HG03103 (cell line): ENCODE results near the gene ZNF438.
"Not testable (repeated sequence)": the region's sequence is repeated elsewhere in the genome, so short reads cannot be mapped to it uniquely, and the experiment has no call there.

Experiments used
- ATAC-seq: cut with Tn5 transposase; IDR thresholded peaks from one replicate; pipeline ENCODE4 v1.9.1; 2021; ENCODE audit warnings: low read depth; ENCODE audit not compliant: unreplicated experiment

The ZNF438 gene, protein sequence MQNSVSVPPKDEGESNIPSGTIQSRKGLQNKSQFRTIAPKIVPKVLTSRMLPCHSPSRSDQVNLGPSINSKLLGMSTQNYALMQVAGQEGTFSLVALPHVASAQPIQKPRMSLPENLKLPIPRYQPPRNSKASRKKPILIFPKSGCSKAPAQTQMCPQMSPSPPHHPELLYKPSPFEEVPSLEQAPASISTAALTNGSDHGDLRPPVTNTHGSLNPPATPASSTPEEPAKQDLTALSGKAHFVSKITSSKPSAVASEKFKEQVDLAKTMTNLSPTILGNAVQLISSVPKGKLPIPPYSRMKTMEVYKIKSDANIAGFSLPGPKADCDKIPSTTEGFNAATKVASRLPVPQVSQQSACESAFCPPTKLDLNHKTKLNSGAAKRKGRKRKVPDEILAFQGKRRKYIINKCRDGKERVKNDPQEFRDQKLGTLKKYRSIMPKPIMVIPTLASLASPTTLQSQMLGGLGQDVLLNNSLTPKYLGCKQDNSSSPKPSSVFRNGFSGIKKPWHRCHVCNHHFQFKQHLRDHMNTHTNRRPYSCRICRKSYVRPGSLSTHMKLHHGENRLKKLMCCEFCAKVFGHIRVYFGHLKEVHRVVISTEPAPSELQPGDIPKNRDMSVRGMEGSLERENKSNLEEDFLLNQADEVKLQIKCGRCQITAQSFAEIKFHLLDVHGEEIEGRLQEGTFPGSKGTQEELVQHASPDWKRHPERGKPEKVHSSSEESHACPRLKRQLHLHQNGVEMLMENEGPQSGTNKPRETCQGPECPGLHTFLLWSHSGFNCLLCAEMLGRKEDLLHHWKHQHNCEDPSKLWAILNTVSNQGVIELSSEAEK

DNA sequence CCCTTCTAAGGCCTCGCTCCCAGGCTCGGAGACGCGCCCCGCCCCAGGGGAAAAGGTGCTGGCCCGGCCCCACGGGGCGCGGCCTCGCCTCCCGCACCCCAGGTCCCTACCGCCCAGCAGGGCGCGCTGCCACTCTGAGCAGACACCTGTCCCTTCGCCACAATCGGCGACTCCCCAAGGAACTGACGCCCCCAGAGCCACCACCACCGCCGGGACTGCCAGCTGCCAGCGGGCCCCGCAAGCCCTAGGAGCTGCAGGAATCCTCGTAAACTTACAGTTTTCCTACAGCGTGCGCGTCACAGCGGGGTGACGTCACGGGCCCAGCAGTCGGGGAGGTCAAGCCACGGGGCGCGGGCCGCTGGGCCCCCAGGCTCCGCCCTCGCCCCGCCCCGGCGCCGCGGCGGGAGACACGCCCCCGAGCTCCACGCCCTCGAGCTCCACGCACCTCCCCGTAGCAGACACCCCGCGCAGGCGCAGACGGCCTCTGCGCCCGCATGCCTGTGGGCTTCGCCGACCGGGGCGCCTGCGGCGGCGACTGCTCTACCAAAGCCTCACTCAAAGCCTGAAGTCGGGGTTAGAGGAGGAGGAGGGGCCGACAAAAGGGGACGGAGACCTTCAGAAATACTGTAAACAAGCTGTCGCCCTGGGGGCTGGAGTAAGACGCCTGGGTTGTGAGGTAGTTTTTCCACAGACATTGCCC lies at the start of gene ZNF438:
TSS of gene ZNF438 (minus strand) at position 308 of the 700 bp plus-strand sequence. CDS start 154,831 bp downstream, outside the sequence.
- peak; percentile 82 for ATAC-seq

- ATAC-seq, result no peak
Measured at GRCh38 chr10:31076610-31076988, 44.9 kb upstream of the ZNF438 start.

DNA sequence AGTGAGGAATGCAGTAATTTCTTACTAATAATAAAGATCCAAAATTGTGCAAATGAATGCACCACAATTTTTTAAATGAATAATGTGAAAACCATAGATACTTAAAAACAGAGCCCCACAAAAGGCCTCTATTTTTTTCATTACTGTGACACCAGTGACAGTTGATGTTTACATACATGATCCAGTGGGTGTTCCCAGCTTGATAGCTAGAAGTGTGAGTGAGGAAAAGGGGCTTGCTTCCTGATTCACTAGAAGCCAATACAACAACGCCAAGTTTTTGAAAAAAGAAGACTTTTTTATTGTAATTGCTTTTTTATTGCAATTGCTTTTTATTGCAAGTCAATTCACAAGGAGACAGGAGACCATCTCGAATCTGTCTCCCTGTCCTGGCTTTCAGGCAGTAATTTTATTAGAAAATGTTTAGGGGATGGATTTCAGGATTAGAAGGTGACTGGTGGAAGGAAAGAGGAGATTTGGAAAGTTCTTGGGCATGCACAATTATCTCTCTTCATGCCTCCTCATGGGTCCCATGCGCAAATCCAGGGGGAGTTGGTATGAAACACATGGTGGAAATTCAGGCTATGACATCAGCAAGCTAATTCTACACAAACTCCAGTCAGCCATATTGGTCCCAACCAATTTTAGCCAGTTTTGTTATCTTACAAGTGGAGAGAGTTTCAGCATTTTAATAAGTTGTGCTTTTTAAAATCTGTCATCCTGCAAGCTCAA lies 44.4 kb upstream of the ZNF438 start:
- ATAC-seq, result no peak

- ATAC-seq, result no peak
Measured at GRCh38 chr10:31075434-31075833, 43.8 kb upstream of the ZNF438 start.

DNA sequence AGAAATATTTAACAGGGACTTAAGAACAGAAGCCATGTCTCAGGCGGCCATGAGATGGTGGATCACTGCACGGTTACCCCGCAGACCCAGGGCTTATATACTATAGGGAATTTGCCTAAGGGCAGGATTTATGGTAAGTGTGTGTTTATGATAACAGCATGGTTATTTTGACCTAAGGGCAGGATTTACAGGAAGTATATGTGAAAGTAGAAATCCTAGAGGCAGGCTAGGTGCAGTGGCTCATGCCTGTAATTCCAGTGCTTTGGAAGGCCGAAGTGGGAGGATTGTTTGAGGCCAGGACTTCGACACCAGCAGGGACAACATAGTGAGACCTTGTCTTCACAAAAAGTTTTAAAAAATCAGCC lies 43.0 kb upstream of the ZNF438 start:
- no peak for ATAC-seq

DNA sequence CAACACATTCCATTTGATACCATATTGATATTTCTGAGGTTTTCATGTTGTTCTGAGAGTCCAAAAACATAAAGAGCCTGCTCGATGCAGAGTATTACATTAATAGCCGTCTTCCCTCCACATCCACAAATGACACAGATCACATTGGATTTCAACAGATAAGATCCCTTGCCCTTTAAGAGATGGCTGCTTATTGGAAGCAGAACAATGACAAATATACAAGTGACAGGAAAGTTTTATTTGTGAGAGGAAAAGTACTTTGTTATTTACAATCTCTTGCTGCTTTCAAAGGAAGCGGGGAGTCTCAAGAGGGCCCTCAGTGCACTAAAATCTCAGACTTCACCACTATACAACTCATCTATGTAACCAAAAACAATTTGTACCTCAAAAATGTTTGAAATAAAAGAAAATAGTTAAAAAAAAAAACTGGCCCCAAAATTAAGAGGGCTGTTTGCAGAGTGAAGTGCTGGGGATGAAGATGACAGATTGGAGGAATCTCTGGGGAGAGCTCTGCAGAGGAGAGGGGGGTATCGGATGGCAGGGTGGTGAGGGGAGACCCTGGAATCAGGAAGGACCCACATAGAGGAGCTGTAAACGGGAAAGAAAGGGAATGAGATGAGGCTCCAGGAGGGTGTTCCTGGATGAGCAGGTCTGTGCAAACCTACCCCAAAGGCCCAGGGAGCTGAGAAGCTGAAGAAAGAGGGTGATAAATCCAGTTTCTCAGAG lies 42.5 kb upstream of the ZNF438 start:
- no peak for ATAC-seq

DNA sequence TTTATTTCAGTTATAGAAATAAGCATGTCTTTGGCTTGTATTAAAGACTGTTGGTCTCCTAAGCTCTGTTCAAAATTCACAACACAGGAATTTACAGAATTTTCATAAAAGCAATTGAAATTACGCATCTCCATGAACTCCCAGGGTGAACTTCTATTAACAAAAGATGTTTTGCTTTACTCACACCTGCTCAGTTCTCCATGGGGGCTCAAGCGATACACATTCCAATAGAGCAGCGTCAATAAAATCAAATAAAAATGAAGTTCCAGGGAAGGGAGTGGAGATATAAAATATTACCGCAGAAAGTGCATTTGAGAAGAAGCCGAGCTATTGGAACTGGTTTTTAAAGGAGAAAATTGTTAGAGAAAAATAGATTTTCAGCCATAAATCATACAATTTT lies 41.5 kb upstream of the ZNF438 start:
- ATAC-seq, result no peak

GRCh38 chr10:31072451-31072850 lies 40.8 kb upstream of the ZNF438 start:
- no peak for ATAC-seq

DNA sequence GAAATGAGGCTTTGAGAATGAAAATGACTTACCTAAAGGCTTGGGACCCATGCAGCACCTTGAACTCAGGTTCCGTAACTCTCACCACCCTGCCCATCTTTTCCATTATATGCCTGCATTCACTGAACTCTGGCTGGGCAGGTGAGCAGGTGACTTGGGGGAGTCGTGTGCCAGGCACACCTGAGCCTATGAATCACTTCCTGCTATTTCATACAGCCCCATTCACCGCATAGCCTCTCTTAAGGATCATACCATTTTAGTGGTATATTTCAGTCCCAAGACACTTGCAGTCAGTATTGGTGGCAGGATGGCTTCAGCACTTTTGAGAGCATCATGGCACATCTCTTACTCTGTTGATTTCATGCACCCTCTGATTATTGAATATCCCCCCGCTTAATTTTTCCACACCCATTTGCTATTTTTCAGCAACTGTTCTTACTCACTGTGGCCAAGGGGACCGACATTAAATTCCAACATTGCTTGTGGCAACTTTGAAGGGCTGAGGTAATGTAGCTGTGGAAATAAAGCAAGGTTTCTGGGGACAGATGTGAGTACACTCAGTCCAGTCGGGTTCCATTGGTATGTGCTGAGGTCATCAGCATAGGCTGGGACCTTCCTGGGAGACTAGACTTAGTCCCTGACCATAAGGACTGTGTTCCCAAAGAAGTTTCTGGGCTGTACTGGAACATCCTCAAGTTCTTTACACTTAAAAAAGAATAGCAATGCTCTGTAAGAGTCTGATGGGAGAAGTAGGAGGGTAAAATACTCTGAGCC lies 39.8 kb upstream of the ZNF438 start:
- ATAC-seq, result no peak

GRCh38 chr10:31070691-31071090 lies 39.0 kb upstream of the ZNF438 start:
- no peak for ATAC-seq

- ATAC-seq, result no peak
Measured at GRCh38 chr10:31070025-31070424, 38.4 kb upstream of the ZNF438 start.

- ATAC-seq, result no peak
Measured at GRCh38 chr10:31069411-31069810, 37.7 kb upstream of the ZNF438 start.

DNA sequence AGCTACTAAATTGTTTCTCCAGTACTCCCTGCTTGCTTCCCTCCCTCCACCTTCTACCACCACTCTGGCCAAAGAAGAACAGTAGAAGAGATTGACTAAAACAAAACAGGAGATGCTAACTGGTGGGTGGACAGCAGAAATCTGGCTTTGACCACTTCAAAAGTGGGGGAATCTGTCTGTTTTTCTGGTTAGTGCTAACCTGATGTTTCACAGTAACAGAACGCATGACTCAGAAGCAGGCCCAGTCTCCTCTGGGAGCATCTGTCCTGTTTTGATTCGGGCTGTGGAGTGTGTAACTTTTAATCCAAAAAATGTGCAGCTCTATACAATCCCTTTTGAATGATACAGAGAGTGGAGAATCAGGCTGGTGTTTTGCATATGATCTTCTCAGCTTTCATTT lies 32.7 kb upstream of the ZNF438 start:
- ATAC-seq, result no peak

GRCh38 chr10:31063841-31064240 lies 32.2 kb upstream of the ZNF438 start:
- no peak for ATAC-seq

- ATAC-seq, result no peak
Measured at GRCh38 chr10:31062856-31063255, 31.2 kb upstream of the ZNF438 start.

DNA sequence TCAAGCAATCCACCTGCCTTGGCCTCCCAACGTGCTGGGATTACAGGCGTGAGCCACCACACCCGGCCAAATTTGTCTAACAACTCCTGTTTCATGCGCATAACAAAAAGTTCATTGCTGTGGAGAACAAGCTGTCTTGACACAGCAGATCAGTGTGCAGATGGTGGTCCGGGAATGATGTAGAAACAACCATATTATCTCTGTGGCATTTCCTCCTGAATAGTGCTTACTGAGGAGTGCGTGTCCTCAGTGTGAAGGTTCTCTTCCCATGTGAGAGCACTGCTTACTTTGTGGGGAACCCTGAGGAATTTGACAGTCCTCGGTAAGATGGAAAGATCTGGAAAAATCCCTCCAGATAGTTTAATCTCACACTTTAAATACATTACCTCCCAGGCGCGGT lies 30.3 kb upstream of the ZNF438 start:
- ATAC-seq, result no peak

- no peak for ATAC-seq
Measured at GRCh38 chr10:31058795-31059703, 27.4 kb upstream of the ZNF438 start.

DNA sequence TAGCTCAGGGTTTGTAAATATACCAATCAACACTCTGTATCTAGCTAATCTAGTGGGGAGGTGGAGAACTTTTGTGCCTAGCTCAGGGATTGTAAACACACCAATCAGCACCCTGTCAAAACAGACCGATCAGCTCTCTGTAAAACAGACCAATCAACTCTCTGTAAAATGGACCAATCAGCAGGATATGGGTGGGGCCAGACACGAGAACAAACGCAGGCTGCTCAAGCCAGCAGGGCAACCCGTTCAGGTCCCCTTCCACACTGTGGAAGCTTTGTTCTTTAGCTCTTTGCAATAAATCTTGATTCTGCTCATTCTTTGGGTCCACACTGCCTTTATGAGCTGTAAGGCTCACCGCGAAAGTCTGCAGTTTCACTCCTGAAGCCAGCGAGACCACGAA lies 25.0 kb upstream of the ZNF438 start:
- not testable (repeated sequence) for ATAC-seq
